Fibroblast of pulmonary artery (primary cell): ENCODE data around the gene DGKI.

Experiments used
- DNase-seq: peaks from one replicate; pipeline ENCODE4 v3.0.0-alpha.2; 2010; ENCODE audit warnings: low read depth
- H3K4me3 ChIP-seq: replicated peaks from 2 replicates; pipeline ENCODE4 v1.5.1; 2011; ENCODE audit warnings: low read depth, mild to moderate bottlenecking, control low read depth, low read length, moderate library complexity
- CTCF ChIP-seq: IDR thresholded peaks from 2 replicates; pipeline ENCODE4 v1.5.1; 2011; ENCODE audit warnings: mild to moderate bottlenecking, control low read depth, low read length, inconsistent platforms; ENCODE audit errors: missing control alignments

Gene DGKI

GRCh38 chr7:137825489-137825888, 21.3 kb downstream of the DGKI start:
- DNase-seq, result no peak
- H3K4me3 ChIP-seq, result no peak overlapping the region
- TF ChIP-seq CTCF, result no peak

- DNase-seq, result peak; percentile 79
- no peak overlapping the region for H3K4me3 ChIP-seq
- TF ChIP-seq CTCF, result no peak
Measured at GRCh38 chr7:137820677-137821420, 25.9 kb downstream of the DGKI start.

- H3K4me3 ChIP-seq, result no peak overlapping the region
- no peak for TF ChIP-seq CTCF
- no peak for DNase-seq
Measured at GRCh38 chr7:137820156-137820555, 26.6 kb downstream of the DGKI start.

- no peak overlapping the region for H3K4me3 ChIP-seq
- no peak for TF ChIP-seq CTCF
- DNase-seq, result no peak
Measured at GRCh38 chr7:137818036-137818435, 28.7 kb downstream of the DGKI start.

- peak; percentile 42 for DNase-seq
Measured at GRCh38 chr7:137816696-137817320, 30.0 kb downstream of the DGKI start.

GRCh38 chr7:137813541-137813940, 33.2 kb downstream of the DGKI start:
- DNase-seq, result no peak
- no peak for TF ChIP-seq CTCF
- H3K4me3 ChIP-seq, result no peak overlapping the region

More at GRCh38 chr7:137816696-137817320, 30.0 kb downstream of the DGKI start:
- H3K4me3 ChIP-seq, result no peak overlapping the region
- peak; percentile 41 for TF ChIP-seq CTCF

GRCh38 chr7:137810248-137810647, 36.5 kb downstream of the DGKI start:
- no peak for DNase-seq
- no peak for TF ChIP-seq CTCF
- H3K4me3 ChIP-seq, result no peak overlapping the region
